Memory B cell (primary cell): Measurements from ENCODE around the gene CDK7.

Source experiments
- ATAC-seq: fragments of 150-1000 bp; cut with Tn5 transposase; 2 replicates; pipeline ENCODE4 v1.10.0; 2021; ENCODE audit warnings: low read depth, mild to moderate bottlenecking, moderate library complexity
- DNase-seq, 2 donors: peaks; one replicate each; pipeline ENCODE4 v3.0.0; 2022; ENCODE audit warnings: low spot score in 2 of 2
- H3K27ac Mint-ChIP-seq: one replicate; pipeline ENCODE4 v1.8.0; 2022; ENCODE audit warnings: mild to moderate bottlenecking, moderate library complexity, mixed read lengths
- H3K27me3 Mint-ChIP-seq: one replicate; pipeline ENCODE4 v1.8.0; 2022; ENCODE audit warnings: mixed read lengths
- H3K36me3 Mint-ChIP-seq: one replicate; pipeline ENCODE4 v1.8.0; 2022; ENCODE audit warnings: mild to moderate bottlenecking, mixed read lengths
- H3K4me1 Mint-ChIP-seq: one replicate; pipeline ENCODE4 v1.8.0; 2022; ENCODE audit warnings: mixed read lengths
- H3K4me3 Mint-ChIP-seq: one replicate; pipeline ENCODE4 v1.8.0; 2022; ENCODE audit warnings: mild to moderate bottlenecking, moderate library complexity, mixed read lengths
- H3K9me3 Mint-ChIP-seq: one replicate; pipeline ENCODE4 v1.8.0; 2022; ENCODE audit warnings: mixed read lengths

The CDK7 gene

DNA sequence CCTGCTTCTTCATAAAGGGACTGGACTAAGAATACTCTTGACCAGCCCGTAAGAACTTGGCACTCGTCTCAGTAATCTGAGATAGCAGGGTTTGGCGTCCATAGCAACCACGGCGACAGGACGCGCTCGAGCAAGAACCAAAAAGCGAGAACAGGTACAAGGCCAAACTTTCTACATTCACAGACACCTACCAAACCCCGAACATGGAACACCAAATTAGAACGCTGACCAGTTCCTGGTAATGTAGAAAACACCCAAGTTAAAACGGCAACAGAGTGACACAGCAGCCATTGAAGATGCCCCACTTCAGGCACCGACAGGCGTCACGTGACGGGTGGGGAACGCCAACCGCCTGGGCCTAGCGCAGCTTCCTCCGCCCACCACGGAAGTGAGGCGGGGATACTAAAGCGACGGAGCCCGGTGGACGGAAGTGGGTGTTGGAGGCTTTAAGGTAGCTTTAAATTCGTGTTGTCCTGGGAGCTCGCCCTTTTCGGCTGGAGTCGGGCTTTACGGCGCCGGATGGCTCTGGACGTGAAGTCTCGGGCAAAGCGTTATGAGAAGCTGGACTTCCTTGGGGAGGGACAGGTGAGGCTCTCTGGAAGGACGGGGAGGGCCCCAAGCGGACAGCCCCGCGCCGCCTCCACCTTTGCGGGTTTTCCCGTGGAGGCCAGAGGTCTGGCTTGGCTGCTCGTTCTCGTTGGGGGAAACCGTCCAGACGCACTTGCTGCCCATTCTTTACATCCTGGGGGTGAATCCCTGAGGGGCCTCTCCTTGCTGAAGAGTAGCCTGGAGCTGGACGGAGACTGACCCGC is at the start of gene CDK7:
CDK7 (plus strand) TSS at position 430 of the 812 bp plus-strand sequence; CDS start at position 520, 90 bp downstream.
- ATAC-seq, result peak; percentile 99
- Mint-ChIP-seq H3K9me3 (no peaks in the 10 kb centered on the region), H3K27me3 (no peaks in the 10 kb centered on the region), H3K27ac (peak within 1 kb of the TSS; percentile 95), H3K4me3 (peak within 1 kb of the TSS; percentile 98), H3K36me3 (peaks cover 10% of the 10 kb centered on the region), H3K4me1 (peaks cover 28% of the 10 kb centered on the region)
- DNase-seq, result peak; percentile 81 to 83

GRCh38 chr5:69187342-69187741 is 47.3 kb upstream of the CDK7 start:
- ATAC-seq (no peak), DNase-seq (no peak)
- no peaks in the 10 kb centered on the region for H3K9me3 Mint-ChIP-seq
- H3K27me3 Mint-ChIP-seq, result no peaks in the 10 kb centered on the region
- no peak overlapping the region for H3K4me3 Mint-ChIP-seq
- no peaks in the 10 kb centered on the region for H3K36me3 Mint-ChIP-seq
- H3K4me1 Mint-ChIP-seq, result peaks cover 6% of the 10 kb centered on the region
- peak overlapping the region; percentile 78 for H3K27ac Mint-ChIP-seq

DNA sequence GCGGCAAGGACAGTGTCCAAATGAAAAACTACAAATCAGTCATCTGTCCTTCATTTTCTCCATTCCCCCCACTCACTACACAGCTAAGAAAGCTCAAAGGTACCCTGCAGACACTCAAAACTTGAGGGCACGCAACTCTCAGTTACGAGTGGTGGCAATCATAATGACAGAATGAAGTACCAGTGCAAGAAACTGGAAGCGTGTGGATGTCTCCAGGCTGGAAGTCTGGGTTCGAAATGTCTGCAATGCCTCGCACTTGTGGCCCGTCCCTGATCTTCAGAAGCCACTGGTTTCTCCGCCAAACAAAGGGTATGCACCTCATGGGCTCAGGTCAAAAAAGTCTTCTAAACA is 45.9 kb upstream of the CDK7 start:
- ATAC-seq (no peak), DNase-seq (no peak)
- Mint-ChIP-seq H3K9me3 (no peaks in the 10 kb centered on the region), H3K27me3 (no peaks in the 10 kb centered on the region), H3K4me1 (peaks cover 6% of the 10 kb centered on the region), H3K4me3 (peak overlapping the region; percentile 91), H3K27ac (peak overlapping the region; percentile 97), H3K36me3 (no peaks in the 10 kb centered on the region)

GRCh38 chr5:69189162-69190086 is 45.3 kb upstream of the CDK7 start, which contains the start of gene CENPH:
TSS of gene CENPH (plus strand) at chr5:69189583. CDS start at chr5:69189635, 52 bp downstream.
- Mint-ChIP-seq H3K27ac (peak within 1 kb of the TSS; percentile 97), H3K36me3 (no peaks in the 10 kb centered on the region), H3K4me3 (peak within 1 kb of the TSS; percentile 91), H3K4me1 (peaks cover 6% of the 10 kb centered on the region), H3K9me3 (no peaks in the 10 kb centered on the region), H3K27me3 (no peaks in the 10 kb centered on the region)
- DNase-seq (peak; percentile 86 to 88), ATAC-seq (peak; percentile 97)

DNA sequence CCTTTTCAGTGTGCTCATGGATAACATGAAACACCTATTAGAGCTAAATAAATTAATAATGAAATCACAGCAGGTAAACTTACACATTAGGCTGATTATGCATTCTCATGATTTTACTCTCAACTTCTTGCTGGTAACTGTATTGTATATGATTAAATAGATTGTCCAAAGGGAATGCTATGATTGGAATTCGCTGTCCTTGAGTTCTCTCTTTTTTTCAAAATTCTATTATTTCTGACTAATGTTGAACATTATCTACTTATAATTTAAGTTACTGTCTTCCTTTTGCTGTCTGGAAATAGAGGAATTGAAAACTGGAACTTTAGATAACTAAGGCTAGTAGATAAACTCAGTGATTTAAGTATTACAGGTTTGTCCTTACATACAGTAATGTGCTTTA is 32.2 kb upstream of the CDK7 start:
- no peak overlapping the region for H3K27ac Mint-ChIP-seq
- DNase-seq, result no peak
- H3K27me3 Mint-ChIP-seq, result no peaks in the 10 kb centered on the region
- no peak overlapping the region for H3K4me3 Mint-ChIP-seq
- no peak for ATAC-seq
- H3K4me1 Mint-ChIP-seq, result peaks cover 3% of the 10 kb centered on the region
- peaks cover 4% of the 10 kb centered on the region for H3K36me3 Mint-ChIP-seq
- no peaks in the 10 kb centered on the region for H3K9me3 Mint-ChIP-seq

DNA sequence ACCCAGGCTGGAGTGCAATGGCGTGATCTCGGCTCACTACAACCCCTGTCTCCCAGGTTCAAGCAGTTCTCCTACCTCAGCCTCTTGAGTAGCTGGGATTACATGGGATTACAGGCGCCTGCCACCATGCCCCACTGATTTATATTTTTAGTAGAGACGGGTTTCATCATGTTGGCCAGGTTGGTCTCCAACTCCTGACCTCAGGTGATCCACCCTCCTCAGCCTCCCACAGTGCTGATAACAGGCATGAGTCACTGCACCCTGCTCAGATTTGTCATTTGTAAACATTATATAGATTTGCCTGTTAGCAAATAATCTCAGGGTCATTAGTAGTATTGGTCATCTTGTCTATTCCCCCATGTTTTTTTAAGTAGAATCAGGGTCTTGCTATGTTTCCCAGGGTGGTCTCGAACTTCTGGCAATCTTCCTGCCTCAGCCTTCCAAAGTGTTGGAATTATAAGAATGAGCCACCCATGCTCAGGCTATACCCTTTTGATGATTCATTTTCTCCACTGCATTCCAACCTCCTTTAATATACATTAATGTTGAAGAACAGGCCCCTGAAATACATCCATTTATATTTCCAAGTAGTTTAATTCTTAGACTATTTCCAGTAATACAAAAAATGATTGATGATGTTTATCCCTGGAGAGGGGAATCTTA is 28.0 kb upstream of the CDK7 start:
- no peak for DNase-seq
- Mint-ChIP-seq H3K4me3 (no peak overlapping the region), H3K4me1 (no peaks in the 10 kb centered on the region), H3K27ac (no peak overlapping the region), H3K36me3 (peaks cover 2% of the 10 kb centered on the region), H3K9me3 (no peaks in the 10 kb centered on the region), H3K27me3 (no peaks in the 10 kb centered on the region)
- ATAC-seq, result no peak

GRCh38 chr5:69209602-69210001 is 25.1 kb upstream of the CDK7 start:
- Mint-ChIP-seq H3K27ac (no peak overlapping the region), H3K36me3 (peaks cover 2% of the 10 kb centered on the region), H3K9me3 (no peaks in the 10 kb centered on the region), H3K4me1 (no peaks in the 10 kb centered on the region), H3K27me3 (no peaks in the 10 kb centered on the region), H3K4me3 (no peak overlapping the region)
- no peak for ATAC-seq
- DNase-seq, result no peak

DNA sequence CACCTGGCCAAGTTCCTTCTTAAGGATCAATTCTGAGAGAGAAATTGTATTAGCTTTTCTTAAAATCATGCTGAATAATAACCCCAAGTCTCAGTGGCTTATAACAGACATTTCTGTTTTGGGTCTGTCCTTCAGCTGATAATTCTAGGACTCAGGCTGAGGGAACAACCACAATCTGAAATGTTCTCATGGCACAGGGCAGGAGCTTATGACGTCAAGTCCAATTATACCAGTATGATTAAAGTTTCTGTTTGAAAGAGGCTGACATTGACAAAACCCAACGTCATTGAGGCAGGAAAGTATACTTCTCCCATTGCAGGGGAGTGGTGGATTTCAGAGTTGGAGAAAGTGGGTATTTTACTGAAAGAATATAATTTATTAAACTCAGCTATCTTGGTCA is 23.5 kb upstream of the CDK7 start:
- Mint-ChIP-seq H3K36me3 (peaks cover 2% of the 10 kb centered on the region), H3K27me3 (no peaks in the 10 kb centered on the region), H3K9me3 (no peaks in the 10 kb centered on the region)

GRCh38 chr5:69212022-69212421 is 22.7 kb upstream of the CDK7 start:
- Mint-ChIP-seq H3K9me3 (no peaks in the 10 kb centered on the region), H3K4me3 (no peak overlapping the region)

More for the DNA sequence above, 23.5 kb upstream of the CDK7 start:
- no peak overlapping the region for H3K27ac Mint-ChIP-seq
- ATAC-seq (no peak), DNase-seq (peak in 1 of 2 donors; percentile 2)
- H3K4me1 Mint-ChIP-seq, result peaks cover 3% of the 10 kb centered on the region
- no peak overlapping the region for H3K4me3 Mint-ChIP-seq

DNA sequence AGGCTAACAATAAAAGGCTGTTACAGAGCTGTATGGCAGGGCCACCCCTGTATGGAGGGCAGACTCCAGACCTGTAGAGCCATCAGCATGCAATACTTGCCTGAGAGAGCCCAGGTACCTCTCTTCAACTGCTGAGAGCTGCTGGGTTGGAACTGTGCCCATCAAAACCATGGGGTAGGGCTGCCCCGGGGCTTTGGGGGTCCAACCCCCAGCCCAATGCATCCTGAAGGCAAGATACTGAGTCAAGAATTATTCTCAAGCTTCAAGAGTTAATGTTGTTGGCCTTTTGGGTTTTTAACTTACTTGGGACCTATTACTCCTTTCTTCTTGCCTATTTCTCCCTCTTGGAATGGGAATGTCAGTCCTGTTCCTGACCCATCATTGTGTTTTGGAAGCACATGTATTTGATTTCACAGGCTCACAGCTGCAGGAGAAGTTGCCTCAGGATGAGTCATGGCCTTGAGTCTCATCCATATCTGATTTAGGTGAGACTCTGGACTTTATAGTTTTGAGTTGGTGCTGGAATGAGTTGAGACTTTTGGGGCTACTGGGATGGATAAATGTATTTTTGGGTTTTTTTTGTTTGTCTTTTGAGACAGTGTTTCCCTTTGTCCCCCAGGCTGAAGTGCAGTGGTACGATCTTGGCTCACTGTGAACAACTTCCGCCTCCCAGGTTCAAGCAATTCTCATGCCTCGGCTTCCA is 21.0 kb upstream of the CDK7 start:
- ATAC-seq, result no peak
- Mint-ChIP-seq H3K9me3 (no peaks in the 10 kb centered on the region), H3K36me3 (peaks cover 2% of the 10 kb centered on the region), H3K27me3 (no peaks in the 10 kb centered on the region), H3K4me3 (no peak overlapping the region), H3K4me1 (peaks cover 9% of the 10 kb centered on the region), H3K27ac (no peak overlapping the region)
- DNase-seq, result peak in 1 of 2 donors; percentile 6

More at GRCh38 chr5:69212022-69212421, 22.7 kb upstream of the CDK7 start:
- no peak for ATAC-seq
- no peaks in the 10 kb centered on the region for H3K27me3 Mint-ChIP-seq
- H3K36me3 Mint-ChIP-seq, result peaks cover 2% of the 10 kb centered on the region
- no peak overlapping the region for H3K27ac Mint-ChIP-seq
- DNase-seq, result peak in 1 of 2 donors; percentile 0
- peaks cover 5% of the 10 kb centered on the region for H3K4me1 Mint-ChIP-seq

- peak overlapping the region; percentile 97 for H3K4me3 Mint-ChIP-seq
- DNase-seq (no peak), ATAC-seq (no peak)
- peaks cover 2% of the 10 kb centered on the region for H3K9me3 Mint-ChIP-seq
- H3K4me1 Mint-ChIP-seq, result peaks cover 11% of the 10 kb centered on the region
- H3K27me3 Mint-ChIP-seq, result no peaks in the 10 kb centered on the region
- H3K36me3 Mint-ChIP-seq, result peaks cover 4% of the 10 kb centered on the region
- peak overlapping the region; percentile 97 for H3K27ac Mint-ChIP-seq
These were observed 17.6 kb upstream of the CDK7 start for GRCh38 chr5:69217151-69217511.

DNA sequence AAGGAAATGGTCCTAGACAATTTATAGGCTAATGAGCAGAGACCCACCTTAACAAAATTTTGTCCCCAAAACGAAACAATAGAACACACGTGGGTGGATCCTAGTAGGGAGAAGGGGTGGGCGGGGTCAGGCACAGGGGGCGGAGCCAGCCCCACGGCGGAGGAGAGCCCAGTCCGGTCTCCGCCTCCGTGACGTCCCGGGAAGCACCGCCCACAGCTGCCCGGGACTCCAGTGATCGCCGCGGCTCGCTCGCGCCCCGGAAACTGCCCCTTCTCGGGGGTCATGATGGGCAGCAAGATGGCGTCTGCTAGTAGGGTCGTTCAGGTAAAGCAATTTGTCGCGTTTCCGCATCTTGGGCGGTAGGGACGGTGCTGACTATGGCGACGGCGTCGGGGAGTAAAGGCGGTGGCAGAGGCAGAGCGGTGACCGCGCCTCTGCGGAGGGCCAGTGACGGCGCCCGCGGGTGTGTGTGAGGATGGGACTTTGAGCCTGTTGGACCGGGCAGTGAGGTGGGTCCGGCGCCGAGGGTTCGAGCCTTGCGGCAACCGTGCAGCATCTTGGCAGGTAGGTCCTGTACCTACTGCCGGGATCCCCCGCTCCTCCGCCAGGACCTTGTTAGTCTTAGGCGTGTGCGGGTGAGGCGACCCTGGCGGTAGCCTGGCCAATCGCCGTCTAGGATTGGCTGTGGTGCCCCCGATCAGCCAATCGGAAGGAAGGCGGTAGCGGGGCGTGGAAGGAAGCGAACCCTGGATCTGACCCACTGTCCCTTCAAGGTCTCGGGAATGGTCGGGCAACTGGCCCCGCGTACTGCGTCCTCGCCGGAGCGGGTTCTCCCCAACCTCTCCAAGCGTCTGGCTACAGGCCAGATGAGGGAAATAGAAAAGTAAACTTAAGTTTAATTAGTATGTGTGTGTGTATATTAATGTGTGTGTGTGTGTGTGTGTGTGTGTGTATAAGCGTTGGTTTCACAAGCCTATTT is 16.8 kb upstream of the CDK7 start:
- H3K27me3 Mint-ChIP-seq, result no peaks in the 10 kb centered on the region

More for the DNA sequence above, 16.8 kb upstream of the CDK7 start:
- Mint-ChIP-seq H3K36me3 (peaks cover 4% of the 10 kb centered on the region), H3K27ac (peak overlapping the region; percentile 97), H3K4me3 (peak overlapping the region; percentile 97), H3K4me1 (peaks cover 13% of the 10 kb centered on the region), H3K9me3 (peaks cover 2% of the 10 kb centered on the region)
- peak; percentile 86 for ATAC-seq
- DNase-seq, result peak; percentile 84 to 90
